ENCODE results near the gene RAB40C.

GRCh38 chr16:554297-554621 is 35.6 kb upstream of the RAB40C start:
- TF ChIP-seq CTCF (IDR thresholded peaks at IDR 0.05; ENCODE audit: insufficient read depth, low read length), result no peak
- no peak for TF ChIP-seq POLR2AphosphoS5 (IDR thresholded peaks at IDR 0.05; ENCODE audit: low read depth)
- no peak for TF ChIP-seq REST (IDR thresholded peaks at IDR 0.05; ENCODE audit: insufficient replicate concordance, low read depth)
- no peak for TF ChIP-seq SPI1 (IDR thresholded peaks at IDR 0.05; ENCODE audit: borderline replicate concordance, low read depth)

Data from HL-60 (cell line).